ENCODE data around the gene PLEKHA3.
A peak's percentile ranks its signal among the peaks of the same experiment; 100 is the strongest.
"Not testable (repeated sequence)": the region's sequence is repeated elsewhere in the genome, so short reads cannot be mapped to it uniquely, and the experiment has no call there.

The PLEKHA3 gene

GRCh38 chr2:178521304-178522150 is 41.3 kb downstream of the PLEKHA3 start:
- no peak for DNase-seq (ENCODE audit: low read depth)
- TF ChIP-seq CTCF (IDR thresholded peaks at IDR 0.05; ENCODE audit: low read depth, low read length, missing control alignments) = no peak
- no peak overlapping the region for H3K4me3 ChIP-seq (ENCODE audit: low read depth, low read length)

- H3K4me3 ChIP-seq (ENCODE audit: low read depth, low read length) = peak overlapping the region; percentile 80
- DNase-seq (ENCODE audit: low read depth) = peak; percentile 51
- peak; percentile 79 for TF ChIP-seq CTCF (IDR thresholded peaks at IDR 0.05; ENCODE audit: low read depth, low read length, missing control alignments)
These were observed 42.8 kb downstream of the PLEKHA3 start for GRCh38 chr2:178522950-178523595.

- DNase-seq (ENCODE audit: low read depth) = no peak
- H3K4me3 ChIP-seq (ENCODE audit: low read depth, low read length) = peak overlapping the region; percentile 80
- TF ChIP-seq CTCF (IDR thresholded peaks at IDR 0.05; ENCODE audit: low read depth, low read length, missing control alignments) = no peak
These were observed 43.4 kb downstream of the PLEKHA3 start for GRCh38 chr2:178523596-178524134.

GRCh38 chr2:178525010-178525409 is 44.8 kb downstream of the PLEKHA3 start:
- not testable (repeated sequence) for H3K4me3 ChIP-seq (ENCODE audit: low read depth, low read length); DNase-seq (ENCODE audit: low read depth)

- H3K4me3 ChIP-seq (ENCODE audit: low read depth, low read length); DNase-seq (ENCODE audit: low read depth): not testable (repeated sequence)
These were observed 45.2 kb downstream of the PLEKHA3 start for GRCh38 chr2:178525460-178525859.

- no peak overlapping the region for H3K4me3 ChIP-seq (ENCODE audit: low read depth, low read length)
- no peak for DNase-seq (ENCODE audit: low read depth)
- TF ChIP-seq CTCF (IDR thresholded peaks at IDR 0.05; ENCODE audit: low read depth, low read length, missing control alignments) = no peak
These were observed 46.0 kb downstream of the PLEKHA3 start for GRCh38 chr2:178526256-178526655.

GRCh38 chr2:178527592-178527991 is 47.3 kb downstream of the PLEKHA3 start:
- no peak for DNase-seq (ENCODE audit: low read depth)
- TF ChIP-seq CTCF (IDR thresholded peaks at IDR 0.05; ENCODE audit: low read depth, low read length, missing control alignments) = no peak
- H3K4me3 ChIP-seq (ENCODE audit: low read depth, low read length) = no peak overlapping the region

Data from GM12864 (cell line).